MM.1S (cell line): ENCODE data around the gene CLDN6.

ENCODE experiments used
- DNase-seq: peaks from one replicate; pipeline ENCODE4 v3.0.0-alpha.2; 2015
- H2AFZ ChIP-seq: fragments of 300-600 bp; sonication (generic); 2 replicates; pipeline ENCODE4 v1.6.0; 2016; ENCODE audit warnings: antibody characterized with exemption, low read length
- H3F3A ChIP-seq: fragments of 300-600 bp; sonication (generic); 2 replicates; pipeline ENCODE4 v1.6.1; 2016; ENCODE audit warnings: mild to moderate bottlenecking, antibody characterized with exemption, low read length, moderate library complexity, mixed read lengths; ENCODE audit not compliant: insufficient read depth
- H3K27ac ChIP-seq: fragments of 300-600 bp; sonication (generic); 2 replicates; pipeline ENCODE4 v1.5.1; 2016; ENCODE audit warnings: mild to moderate bottlenecking, low read length
- H3K27me3 ChIP-seq: fragments of 300-600 bp; sonication (generic); replicated peaks from 2 replicates; pipeline ENCODE4 v1.6.0; 2016; ENCODE audit warnings: low read length; ENCODE audit not compliant: insufficient read depth
- H3K36me3 ChIP-seq: fragments of 300-600 bp; sonication (generic); replicated peaks from 2 replicates; pipeline ENCODE4 v1.6.1; 2016; ENCODE audit warnings: mild to moderate bottlenecking, low read length, mixed read lengths; ENCODE audit not compliant: insufficient read depth
- H3K4me1 ChIP-seq: fragments of 300-600 bp; sonication (generic); 2 replicates; pipeline ENCODE4 v1.6.1; 2016; ENCODE audit warnings: low read length, mixed read lengths
- H3K4me2 ChIP-seq: fragments of 300-600 bp; sonication (generic); 2 replicates; pipeline ENCODE4 v1.6.0; 2016; ENCODE audit warnings: low read depth, low read length
- H3K4me3 ChIP-seq: fragments of 300-600 bp; sonication (generic); 2 replicates; pipeline ENCODE4 v1.5.1; 2016; ENCODE audit warnings: low read length, mixed read lengths
- H3K79me2 ChIP-seq: fragments of 300-600 bp; sonication (generic); 2 replicates; pipeline ENCODE4 v1.6.1; 2016; ENCODE audit warnings: mixed run types, low read length, mixed read lengths
- H3K9ac ChIP-seq: fragments of 300-600 bp; sonication (generic); 2 replicates; pipeline ENCODE4 v1.6.1; 2016; ENCODE audit warnings: low read length, mixed read lengths
- H3K9me2 ChIP-seq: fragments of 300-600 bp; sonication (generic); replicated peaks from 2 replicates; pipeline ENCODE4 v1.6.1; 2016; ENCODE audit warnings: mild to moderate bottlenecking, low read length, mixed read lengths; ENCODE audit not compliant: insufficient read depth
- H3K9me3 ChIP-seq: fragments of 300-600 bp; sonication (generic); replicated peaks from 2 replicates; pipeline ENCODE4 v1.6.1; 2016; ENCODE audit warnings: mild to moderate bottlenecking, low read length, mixed read lengths; ENCODE audit not compliant: insufficient read depth
- H4K20me1 ChIP-seq: fragments of 300-600 bp; sonication (generic); 2 replicates; pipeline ENCODE4 v1.6.1; 2016; ENCODE audit warnings: mild to moderate bottlenecking, low read length, moderate library complexity, mixed read lengths; ENCODE audit not compliant: insufficient read depth
- CTCF ChIP-seq: fragments of 300-600 bp; sonication (generic); IDR thresholded peaks from 2 replicates; pipeline ENCODE4 v1.5.1; 2016; ENCODE audit warnings: antibody characterized with exemption, low read length, mixed read lengths
- EZH2 ChIP-seq: fragments of 300-600 bp; sonication (generic); optimal IDR thresholded peaks from 2 replicates; pipeline ENCODE3; 2017; ENCODE audit warnings: low read depth, mild to moderate bottlenecking, antibody characterized with exemption, low read length, mixed read lengths
- EZH2phosphoT487 ChIP-seq: fragments of 300-600 bp; sonication (generic); IDR thresholded peaks from 2 replicates; pipeline ENCODE4 v1.6.1; 2018; ENCODE audit warnings: antibody characterized with exemption, low read length

CLDN6 gene

GRCh38 chr16:2971985-2972784, 45.8 kb downstream of the CLDN6 start:
- no peak overlapping the region for H3K27ac ChIP-seq
- no peak overlapping the region for H3K9ac ChIP-seq

GRCh38 chr16:2971134-2971984, 46.6 kb downstream of the CLDN6 start:
- TF ChIP-seq EZH2 (no peak), EZH2phosphoT487 (no peak), CTCF (no peak)
- Histone ChIP-seq H3K79me2 (peaks cover 33% of the 10 kb centered on the region), H3K4me1 (peaks cover 6% of the 10 kb centered on the region), H3K4me2 (peak overlapping the region; percentile 86), H3K27ac (no peak overlapping the region), H3K4me3 (no peak overlapping the region), H3K9me3 (no peaks in the 10 kb centered on the region), H3K27me3 (no peaks in the 10 kb centered on the region), H4K20me1 (no peaks in the 10 kb centered on the region), H3K36me3 (no peaks in the 10 kb centered on the region; the same call in 1 of the 2 replicates), H3K9ac (peak overlapping the region; percentile 94; the same call in 1 of the 2 replicates), H2AFZ (no peak overlapping the region), H3K9me2 (no peaks in the 10 kb centered on the region), H3F3A (peaks cover 19% of the 10 kb centered on the region)
- no peak for DNase-seq

More at GRCh38 chr16:2971985-2972784, 45.8 kb downstream of the CLDN6 start:
- Histone ChIP-seq H2AFZ (no peak overlapping the region), H4K20me1 (no peaks in the 10 kb centered on the region), H3K4me2 (no peak overlapping the region), H3K9me2 (no peaks in the 10 kb centered on the region), H3K9me3 (no peaks in the 10 kb centered on the region), H3K79me2 (peaks cover 33% of the 10 kb centered on the region), H3K27me3 (no peaks in the 10 kb centered on the region), H3K4me3 (no peak overlapping the region), H3K4me1 (peaks cover 6% of the 10 kb centered on the region), H3F3A (peaks cover 19% of the 10 kb centered on the region), H3K36me3 (no peaks in the 10 kb centered on the region; the same call in 1 of the 2 replicates)
- TF ChIP-seq EZH2 (no peak), CTCF (no peak), EZH2phosphoT487 (no peak)
- no peak for DNase-seq

GRCh38 chr16:2970563-2970962, 47.4 kb downstream of the CLDN6 start:
- H3F3A ChIP-seq, result peaks cover 20% of the 10 kb centered on the region; the same call in 1 of the 2 replicates
- H3K4me2 ChIP-seq, result peak overlapping the region; percentile 86
- H3K4me1 ChIP-seq, result peaks cover 13% of the 10 kb centered on the region
- peak overlapping the region; percentile 40; the same call in 1 of the 2 replicates for H2AFZ ChIP-seq
- no peaks in the 10 kb centered on the region for H3K9me3 ChIP-seq
- DNase-seq, result no peak
- H4K20me1 ChIP-seq, result no peaks in the 10 kb centered on the region
- H3K27ac ChIP-seq, result peak overlapping the region; percentile 66; the same call in 1 of the 2 replicates
- H3K36me3 ChIP-seq, result no peaks in the 10 kb centered on the region; the same call in 1 of the 2 replicates
- no peak for TF ChIP-seq EZH2phosphoT487
- TF ChIP-seq EZH2, result no peak
- no peak for TF ChIP-seq CTCF
- H3K27me3 ChIP-seq, result no peaks in the 10 kb centered on the region
- peak overlapping the region; percentile 100 for H3K4me3 ChIP-seq
- no peaks in the 10 kb centered on the region for H3K9me2 ChIP-seq
- peaks cover 33% of the 10 kb centered on the region for H3K79me2 ChIP-seq
- H3K9ac ChIP-seq, result peak overlapping the region; percentile 94
